MM.1S (cell line): ENCODE results near the gene TRIM42.

Experiments
- EZH2 ChIP-seq: fragments of 300-600 bp; sonication (generic); optimal IDR thresholded peaks from 2 replicates; pipeline ENCODE3; 2017; ENCODE audit warnings: low read depth, mild to moderate bottlenecking, antibody characterized with exemption, low read length, mixed read lengths
- EZH2phosphoT487 ChIP-seq: fragments of 300-600 bp; sonication (generic); IDR thresholded peaks from 2 replicates; pipeline ENCODE4 v1.6.1; 2018; ENCODE audit warnings: antibody characterized with exemption, low read length
- TF ChIP-seq, protein P1 (sequence below): fragments of 300-600 bp; sonication (generic); IDR thresholded peaks from 2 replicates; pipeline ENCODE4 v1.5.1; 2016; ENCODE audit warnings: antibody characterized with exemption, low read length, mixed read lengths

DNA sequence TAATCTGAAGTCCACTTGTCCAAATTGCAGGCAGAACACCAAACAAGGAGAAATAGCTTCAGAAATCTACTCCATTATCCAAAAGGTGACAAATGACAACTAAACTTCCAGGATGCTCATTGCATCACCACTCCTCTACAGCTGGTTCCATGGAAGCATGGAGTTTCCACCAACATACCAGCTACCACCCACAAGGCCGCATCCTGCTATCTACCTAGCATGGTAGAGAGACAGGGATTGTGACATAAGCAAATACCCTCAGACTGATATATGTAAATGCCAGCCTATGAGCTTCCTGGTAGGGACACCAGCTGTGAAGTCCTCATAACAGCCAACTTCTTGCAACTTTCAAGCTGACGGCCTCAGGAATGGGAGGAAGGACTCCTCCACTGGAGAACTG lies at the start of gene TRIM42:
- TF ChIP-seq, protein P1, sequence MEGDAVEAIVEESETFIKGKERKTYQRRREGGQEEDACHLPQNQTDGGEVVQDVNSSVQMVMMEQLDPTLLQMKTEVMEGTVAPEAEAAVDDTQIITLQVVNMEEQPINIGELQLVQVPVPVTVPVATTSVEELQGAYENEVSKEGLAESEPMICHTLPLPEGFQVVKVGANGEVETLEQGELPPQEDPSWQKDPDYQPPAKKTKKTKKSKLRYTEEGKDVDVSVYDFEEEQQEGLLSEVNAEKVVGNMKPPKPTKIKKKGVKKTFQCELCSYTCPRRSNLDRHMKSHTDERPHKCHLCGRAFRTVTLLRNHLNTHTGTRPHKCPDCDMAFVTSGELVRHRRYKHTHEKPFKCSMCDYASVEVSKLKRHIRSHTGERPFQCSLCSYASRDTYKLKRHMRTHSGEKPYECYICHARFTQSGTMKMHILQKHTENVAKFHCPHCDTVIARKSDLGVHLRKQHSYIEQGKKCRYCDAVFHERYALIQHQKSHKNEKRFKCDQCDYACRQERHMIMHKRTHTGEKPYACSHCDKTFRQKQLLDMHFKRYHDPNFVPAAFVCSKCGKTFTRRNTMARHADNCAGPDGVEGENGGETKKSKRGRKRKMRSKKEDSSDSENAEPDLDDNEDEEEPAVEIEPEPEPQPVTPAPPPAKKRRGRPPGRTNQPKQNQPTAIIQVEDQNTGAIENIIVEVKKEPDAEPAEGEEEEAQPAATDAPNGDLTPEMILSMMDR, result no peak
- no peak for TF ChIP-seq EZH2
- TF ChIP-seq EZH2phosphoT487, result no peak
